Activated CD4-positive, alpha-beta T cell treated with anti-CD3 and anti-CD28 coated beads, Interleukin-2, amount 50 U/mL, for 24 hours (primary cell): ENCODE data around the gene TAOK3.

Source experiments
- DNase-seq, 2 donors: peaks; one replicate each; pipeline ENCODE4 v3.0.0-alpha.2; 2020; ENCODE audit warnings: low read depth in 1 of 2, low spot score in 1 of 2

TAOK3 gene

DNA sequence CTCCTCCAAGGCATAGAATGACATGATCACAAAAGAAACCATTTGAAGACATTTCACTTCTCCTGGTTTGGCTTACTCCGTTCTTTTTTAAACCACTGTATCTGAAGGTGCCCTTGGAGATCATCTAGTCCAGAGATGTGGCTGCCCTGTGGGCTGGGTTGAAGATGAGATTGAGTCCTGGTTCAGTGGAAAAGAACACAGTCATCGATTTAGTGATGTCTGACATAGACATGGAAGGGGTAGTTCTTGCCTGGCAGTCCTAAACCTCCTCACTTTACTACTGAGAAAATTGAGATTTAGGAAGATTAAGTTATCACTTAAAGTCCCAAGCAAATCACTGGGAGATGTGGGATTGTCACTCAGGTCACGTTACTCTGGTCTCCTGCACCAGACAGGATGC lies 271.7 kb downstream of the TAOK3 start:
- DNase-seq: no peak
